Measurements from ENCODE around the gene PI4K2A.
"Not testable (repeated sequence)": the region's sequence is repeated elsewhere in the genome, so short reads cannot be mapped to it uniquely, and the experiment has no call there.

Gene PI4K2A

DNA sequence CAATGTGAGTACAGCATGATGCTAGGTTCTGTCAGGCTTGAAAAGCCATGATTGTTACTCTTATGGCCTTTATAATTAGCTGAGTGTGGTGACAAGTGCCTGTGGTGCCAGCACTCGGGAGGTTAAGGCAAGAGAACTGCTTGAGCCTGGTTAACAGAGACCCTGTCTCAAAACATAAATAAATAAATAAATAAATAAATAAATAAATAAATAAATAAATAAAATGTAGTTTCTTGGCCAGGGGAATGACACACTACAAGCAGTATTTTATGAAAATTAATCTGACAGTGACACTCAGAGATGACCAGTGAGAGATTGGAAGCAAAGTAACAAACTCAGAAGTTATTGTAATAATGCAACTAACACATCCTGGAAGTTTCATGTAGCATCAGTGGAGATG is 4.9 kb upstream of the PI4K2A start:
- DNase-seq (ENCODE audit: low read depth): no peak
- TF ChIP-seq, protein P1, sequence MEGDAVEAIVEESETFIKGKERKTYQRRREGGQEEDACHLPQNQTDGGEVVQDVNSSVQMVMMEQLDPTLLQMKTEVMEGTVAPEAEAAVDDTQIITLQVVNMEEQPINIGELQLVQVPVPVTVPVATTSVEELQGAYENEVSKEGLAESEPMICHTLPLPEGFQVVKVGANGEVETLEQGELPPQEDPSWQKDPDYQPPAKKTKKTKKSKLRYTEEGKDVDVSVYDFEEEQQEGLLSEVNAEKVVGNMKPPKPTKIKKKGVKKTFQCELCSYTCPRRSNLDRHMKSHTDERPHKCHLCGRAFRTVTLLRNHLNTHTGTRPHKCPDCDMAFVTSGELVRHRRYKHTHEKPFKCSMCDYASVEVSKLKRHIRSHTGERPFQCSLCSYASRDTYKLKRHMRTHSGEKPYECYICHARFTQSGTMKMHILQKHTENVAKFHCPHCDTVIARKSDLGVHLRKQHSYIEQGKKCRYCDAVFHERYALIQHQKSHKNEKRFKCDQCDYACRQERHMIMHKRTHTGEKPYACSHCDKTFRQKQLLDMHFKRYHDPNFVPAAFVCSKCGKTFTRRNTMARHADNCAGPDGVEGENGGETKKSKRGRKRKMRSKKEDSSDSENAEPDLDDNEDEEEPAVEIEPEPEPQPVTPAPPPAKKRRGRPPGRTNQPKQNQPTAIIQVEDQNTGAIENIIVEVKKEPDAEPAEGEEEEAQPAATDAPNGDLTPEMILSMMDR (IDR thresholded peaks at IDR 0.05; ENCODE audit: low read depth, low read length, missing control alignments): no peak
- H3K4me3 ChIP-seq (ENCODE audit: low read depth, low read length): no peak overlapping the region
- in situ Hi-C loops (cut with HindIII; ENCODE audit: low sequenced_read_pairs): no loop called here

DNA sequence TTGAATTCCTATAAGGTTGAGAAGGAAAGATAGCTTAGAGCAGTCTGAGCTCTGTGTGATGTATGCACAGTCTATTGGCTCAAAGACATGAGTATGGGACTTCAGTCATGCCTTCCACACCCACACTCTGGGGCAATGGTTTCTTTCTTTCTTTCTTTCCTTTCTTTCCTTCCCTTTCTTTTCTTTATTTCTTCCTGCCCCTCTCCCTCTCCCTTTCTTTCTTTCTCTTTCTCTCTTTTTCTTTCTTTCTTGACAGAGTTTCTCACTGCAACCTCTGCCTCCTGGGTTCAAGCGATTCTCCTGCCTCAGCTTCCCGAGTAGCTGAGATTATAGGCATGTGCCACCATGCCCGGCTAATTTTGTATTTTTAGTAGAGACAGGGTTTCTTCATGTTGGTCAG is 1.4 kb upstream of the PI4K2A start:
- DNase-seq (ENCODE audit: low read depth); H3K4me3 ChIP-seq (ENCODE audit: low read depth, low read length); in situ Hi-C loops (cut with HindIII; ENCODE audit: low sequenced_read_pairs): not testable (repeated sequence)

DNA sequence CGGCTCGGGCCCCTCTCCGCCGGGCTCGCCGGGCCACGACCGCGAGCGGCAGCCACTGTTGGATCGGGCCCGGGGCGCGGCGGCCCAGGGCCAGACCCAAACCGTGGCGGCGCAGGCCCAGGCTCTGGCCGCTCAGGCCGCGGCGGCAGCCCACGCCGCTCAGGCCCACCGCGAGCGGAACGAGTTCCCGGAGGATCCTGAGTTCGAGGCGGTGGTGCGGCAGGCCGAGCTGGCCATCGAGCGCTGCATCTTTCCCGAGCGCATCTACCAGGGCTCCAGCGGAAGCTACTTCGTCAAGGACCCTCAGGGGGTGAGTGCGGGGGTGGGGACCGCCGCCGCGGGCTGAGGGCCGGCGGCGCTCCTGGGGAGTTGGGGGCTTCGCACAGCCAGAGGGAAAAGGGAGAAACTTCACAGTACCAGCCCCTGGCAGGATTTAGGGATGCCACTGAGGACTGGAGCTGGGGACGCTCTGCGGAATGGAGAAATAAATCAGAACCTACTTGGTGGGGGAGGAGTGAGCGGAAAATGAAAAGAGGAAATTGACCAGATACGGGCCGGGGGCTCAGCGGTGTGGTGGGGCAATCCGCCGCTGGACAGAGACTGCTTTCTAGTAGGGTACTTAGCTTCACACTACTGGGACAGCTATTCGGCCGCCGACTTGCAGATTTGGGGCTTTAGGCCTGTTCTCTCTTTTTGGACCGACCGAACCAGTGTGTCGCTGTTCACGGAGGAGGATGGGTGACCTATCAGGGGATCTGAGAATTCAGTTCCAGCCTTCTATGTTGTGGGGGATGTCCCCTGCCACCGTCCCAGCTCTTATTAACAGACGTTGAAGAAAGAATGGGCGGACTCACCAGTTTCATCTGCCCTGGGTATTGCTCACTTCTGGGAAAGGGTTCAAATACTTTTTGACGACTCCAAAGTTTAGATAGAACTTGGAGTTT is 669 bp downstream of the PI4K2A start:
- TF ChIP-seq, protein P1 (IDR thresholded peaks at IDR 0.05; ENCODE audit: low read depth, low read length, missing control alignments): no peak
- in situ Hi-C loops (cut with HindIII; ENCODE audit: low sequenced_read_pairs): no loop called here
- H3K4me3 ChIP-seq (ENCODE audit: low read depth, low read length): peak overlapping the region; percentile 81
- DNase-seq (ENCODE audit: low read depth): no peak

DNA sequence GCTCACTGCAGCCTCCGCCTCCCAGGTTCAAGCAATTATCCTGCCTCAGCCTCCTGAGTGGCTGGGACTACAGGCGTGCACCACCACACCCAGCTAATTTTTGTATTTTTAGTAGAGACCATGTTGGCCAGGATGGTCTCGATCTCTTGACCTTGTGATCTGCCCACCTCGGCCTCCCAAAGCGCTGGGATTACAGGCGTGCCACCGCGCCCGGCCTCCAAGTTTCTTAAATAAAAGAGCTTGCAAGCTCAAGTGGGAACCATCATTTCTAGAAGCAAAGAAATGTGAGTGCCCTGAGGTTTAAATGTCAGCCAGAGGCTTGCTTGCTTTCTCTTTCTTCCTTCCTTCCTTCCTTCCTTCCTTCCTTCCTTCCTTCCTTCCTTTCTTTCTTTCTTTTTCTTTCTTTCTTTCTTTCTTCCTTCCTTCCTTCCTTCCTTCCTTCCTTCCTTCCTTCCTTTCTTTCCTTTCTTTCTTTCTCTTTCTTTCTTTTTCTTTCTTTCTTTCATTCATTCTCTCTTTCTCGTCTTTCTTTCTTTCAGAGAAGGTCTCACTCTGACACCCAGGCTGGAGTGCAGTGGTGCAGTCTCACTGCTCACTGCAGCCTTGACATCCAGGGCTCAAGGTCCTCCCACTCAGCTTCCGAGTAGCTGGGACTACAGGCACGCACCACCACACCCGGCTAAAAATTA is 2.1 kb downstream of the PI4K2A start:
- in situ Hi-C loops (cut with HindIII; ENCODE audit: low sequenced_read_pairs); DNase-seq (ENCODE audit: low read depth); H3K4me3 ChIP-seq (ENCODE audit: low read depth, low read length): not testable (repeated sequence)

DNA sequence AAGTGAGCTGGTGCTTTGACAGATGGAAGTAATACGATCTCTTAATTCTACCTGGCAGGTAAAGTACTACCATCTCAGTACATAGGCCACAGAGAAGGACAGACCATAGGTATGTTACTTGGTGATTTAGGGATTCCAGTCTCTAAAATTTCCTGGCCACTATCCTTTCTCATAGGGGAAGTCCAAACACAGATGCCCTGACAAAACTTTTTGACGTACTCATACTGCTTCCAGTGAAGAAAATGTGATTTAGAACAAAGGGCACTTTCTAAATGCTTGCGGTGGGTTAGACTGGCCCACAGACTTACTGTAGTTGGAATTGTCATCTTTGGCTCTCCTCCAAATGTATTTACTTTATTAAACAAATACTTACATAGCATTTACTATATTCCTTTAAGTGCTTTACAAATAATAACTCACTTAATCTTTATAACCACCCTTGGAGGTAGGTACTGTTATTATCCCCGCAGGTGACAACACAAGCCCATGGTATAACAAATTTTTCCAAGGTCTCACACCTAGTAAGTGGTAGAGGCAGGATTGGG is 3.0 kb downstream of the PI4K2A start:
- no peak for DNase-seq (ENCODE audit: low read depth)
- in situ Hi-C loops (cut with HindIII; ENCODE audit: low sequenced_read_pairs): no loop called here
- TF ChIP-seq, protein P1 (IDR thresholded peaks at IDR 0.05; ENCODE audit: low read depth, low read length, missing control alignments): no peak
- no peak overlapping the region for H3K4me3 ChIP-seq (ENCODE audit: low read depth, low read length)

DNA sequence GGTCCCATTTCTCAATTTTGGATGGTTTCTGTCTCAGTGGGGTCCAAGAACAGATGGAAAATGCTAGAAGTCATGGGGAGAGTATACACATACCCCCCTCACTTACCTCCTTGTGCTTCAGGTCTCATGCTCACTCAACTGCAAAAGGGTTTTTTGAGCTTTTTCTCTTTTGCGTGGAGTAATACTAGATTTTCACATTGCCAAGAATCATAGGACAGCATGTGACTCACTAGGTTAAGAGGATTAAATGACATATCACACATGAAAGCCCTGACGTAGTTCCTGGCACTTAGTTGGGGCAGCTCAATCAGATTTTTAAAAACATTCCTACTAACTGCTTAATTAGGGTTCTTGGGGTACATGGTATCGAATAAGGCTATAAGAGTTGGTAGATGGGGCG is 4.5 kb downstream of the PI4K2A start:
- in situ Hi-C loops (cut with HindIII; ENCODE audit: low sequenced_read_pairs): no loop called here
- DNase-seq (ENCODE audit: low read depth): no peak
- no peak overlapping the region for H3K4me3 ChIP-seq (ENCODE audit: low read depth, low read length)
- TF ChIP-seq, protein P1 (IDR thresholded peaks at IDR 0.05; ENCODE audit: low read depth, low read length, missing control alignments): no peak

DNA sequence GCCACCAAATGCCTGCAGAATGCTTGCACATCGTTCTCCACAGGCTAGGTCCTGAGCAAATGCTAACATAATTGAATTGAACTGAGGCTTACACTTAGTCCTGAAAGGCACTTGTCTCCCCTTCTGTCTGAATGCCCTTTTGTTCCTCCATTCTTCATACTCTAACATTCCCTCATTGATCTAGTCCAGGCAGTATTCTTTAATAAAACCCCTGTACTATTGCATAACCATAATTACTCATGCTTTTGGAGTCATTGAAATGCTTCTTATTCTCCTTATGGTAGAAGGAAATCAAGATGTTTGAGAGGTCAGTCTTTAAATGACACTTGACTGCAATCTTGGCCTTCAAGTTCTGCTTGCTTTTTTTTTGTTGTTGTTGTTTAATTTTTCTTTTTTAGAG is 7.1 kb downstream of the PI4K2A start:
- in situ Hi-C loops (cut with HindIII; ENCODE audit: low sequenced_read_pairs): no loop called here
- H3K4me3 ChIP-seq (ENCODE audit: low read depth, low read length): no peak overlapping the region
- DNase-seq (ENCODE audit: low read depth): no peak
- TF ChIP-seq, protein P1 (IDR thresholded peaks at IDR 0.05; ENCODE audit: low read depth, low read length, missing control alignments): no peak

Data from astrocyte of the cerebellum (primary cell).